ENCODE measurements around the gene BATF3.

DNA sequence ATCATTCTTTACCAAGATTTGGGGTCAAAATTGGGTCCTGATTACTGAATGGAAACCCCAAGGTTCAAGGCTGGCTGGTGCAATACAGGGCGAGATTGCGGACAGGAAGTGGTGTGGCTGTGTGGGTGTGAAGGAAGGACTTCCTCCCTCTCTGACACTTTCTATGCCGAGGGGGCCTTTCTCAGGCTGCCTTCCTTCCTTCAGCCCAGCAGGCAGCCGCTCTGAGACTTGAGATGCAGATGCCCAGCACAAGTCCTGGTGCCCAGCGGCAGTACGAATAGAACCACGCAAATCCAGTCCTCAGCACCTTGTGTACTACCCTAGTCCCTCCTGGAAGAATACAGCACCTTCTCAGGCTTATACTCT is 16.3 kb downstream of the BATF3 start:
- TF ChIP-seq, protein P1, sequence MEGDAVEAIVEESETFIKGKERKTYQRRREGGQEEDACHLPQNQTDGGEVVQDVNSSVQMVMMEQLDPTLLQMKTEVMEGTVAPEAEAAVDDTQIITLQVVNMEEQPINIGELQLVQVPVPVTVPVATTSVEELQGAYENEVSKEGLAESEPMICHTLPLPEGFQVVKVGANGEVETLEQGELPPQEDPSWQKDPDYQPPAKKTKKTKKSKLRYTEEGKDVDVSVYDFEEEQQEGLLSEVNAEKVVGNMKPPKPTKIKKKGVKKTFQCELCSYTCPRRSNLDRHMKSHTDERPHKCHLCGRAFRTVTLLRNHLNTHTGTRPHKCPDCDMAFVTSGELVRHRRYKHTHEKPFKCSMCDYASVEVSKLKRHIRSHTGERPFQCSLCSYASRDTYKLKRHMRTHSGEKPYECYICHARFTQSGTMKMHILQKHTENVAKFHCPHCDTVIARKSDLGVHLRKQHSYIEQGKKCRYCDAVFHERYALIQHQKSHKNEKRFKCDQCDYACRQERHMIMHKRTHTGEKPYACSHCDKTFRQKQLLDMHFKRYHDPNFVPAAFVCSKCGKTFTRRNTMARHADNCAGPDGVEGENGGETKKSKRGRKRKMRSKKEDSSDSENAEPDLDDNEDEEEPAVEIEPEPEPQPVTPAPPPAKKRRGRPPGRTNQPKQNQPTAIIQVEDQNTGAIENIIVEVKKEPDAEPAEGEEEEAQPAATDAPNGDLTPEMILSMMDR (IDR thresholded peaks at IDR 0.05): no peak
- TF ChIP-seq POLR2A (IDR thresholded peaks at IDR 0.05): no peak
